Hypothalamus (tissue), 51 donors: ENCODE measurements around the gene TRIP4.
A peak's percentile ranks its signal among the peaks of the same experiment; 100 is the strongest.
"Not testable (repeated sequence)": the region's sequence is repeated elsewhere in the genome, so short reads cannot be mapped to it uniquely, and the experiment has no call there.

Experiments
- DNase-seq, 51 donors: peaks; one replicate each; lab custom pipeline; 2025; lab: John Stamatoyannopoulos, UW

The TRIP4 gene

DNA sequence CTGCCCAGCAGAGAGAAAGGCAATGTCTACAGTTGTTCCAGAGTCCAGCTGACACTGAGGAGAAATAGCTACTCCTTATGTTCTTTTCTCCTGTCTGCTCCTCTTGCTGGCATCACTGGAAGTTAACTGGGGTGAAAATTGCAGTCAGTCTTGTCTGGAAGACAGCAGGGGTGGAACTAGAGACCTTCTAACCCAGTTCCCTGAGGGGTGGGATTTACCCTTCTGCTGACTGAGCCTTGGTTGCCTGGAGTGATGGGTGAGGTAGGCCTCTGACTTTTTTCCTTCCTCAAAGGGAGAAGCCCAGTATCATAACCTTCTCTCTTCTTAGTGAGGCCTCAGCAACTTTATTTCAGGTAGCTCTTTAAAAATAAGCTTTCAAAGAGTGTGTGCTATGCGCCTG lies 88.9 kb downstream of the TRIP4 start:
- DNase-seq, result no peak

DNA sequence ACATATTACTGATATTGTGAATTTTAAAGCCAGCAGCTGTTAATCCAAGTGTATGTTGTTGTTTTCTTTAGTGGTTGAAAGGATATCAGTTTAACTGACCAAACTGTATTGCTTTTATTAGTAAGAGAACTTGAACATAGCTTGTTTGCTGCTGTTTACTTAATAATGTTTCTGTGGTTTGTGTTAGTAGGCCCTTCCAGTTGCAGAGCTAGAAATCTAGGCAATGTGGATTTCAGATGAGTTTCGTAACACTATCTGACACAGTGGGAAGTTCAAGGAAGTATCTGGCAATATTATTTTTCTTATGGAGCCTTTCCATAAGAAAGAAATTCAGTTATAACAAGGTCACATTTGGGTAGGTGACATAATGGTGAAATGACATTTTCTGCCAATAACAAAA lies 91.2 kb downstream of the TRIP4 start:
- DNase-seq, result no peak

DNA sequence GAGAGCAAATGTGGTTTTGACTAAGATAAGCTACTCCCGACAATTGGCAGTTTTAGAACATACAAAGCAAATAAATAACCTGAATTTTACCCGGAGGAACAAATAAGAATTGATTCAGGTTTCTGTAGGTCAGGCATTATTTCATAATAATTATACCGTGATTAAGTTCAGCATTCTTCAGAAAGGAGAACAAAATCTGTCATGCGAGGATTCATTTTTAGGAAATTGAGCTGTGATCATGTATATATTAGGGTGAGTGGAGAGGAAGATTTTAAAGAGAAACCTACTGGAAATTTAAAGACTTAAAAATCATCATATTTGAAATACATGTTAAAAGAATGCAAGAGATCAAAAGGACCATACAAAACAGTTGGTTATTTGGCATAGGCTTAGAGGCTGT lies 93.3 kb downstream of the TRIP4 start:
- no peak for DNase-seq

GRCh38 chr15:64483749-64484148 lies 96.1 kb downstream of the TRIP4 start:
- no peak for DNase-seq

DNA sequence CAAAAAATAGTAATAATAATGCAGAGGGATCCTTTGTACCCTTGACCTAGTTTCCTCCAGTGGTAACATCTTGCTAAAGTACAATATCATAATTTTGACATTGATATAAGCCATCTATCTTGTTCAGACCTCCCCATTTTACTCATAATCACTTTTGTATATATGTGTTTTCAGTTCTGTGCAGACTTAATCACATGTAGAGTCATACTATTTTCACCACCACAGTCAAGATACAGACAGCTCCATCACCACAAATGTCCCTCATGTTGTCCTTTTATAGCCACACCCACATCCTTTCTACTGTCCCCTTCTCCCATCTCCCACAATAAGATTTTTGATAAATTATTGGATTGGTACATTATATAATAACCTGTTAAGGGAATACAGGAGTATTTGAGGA lies 98.2 kb downstream of the TRIP4 start:
- no peak for DNase-seq

DNA sequence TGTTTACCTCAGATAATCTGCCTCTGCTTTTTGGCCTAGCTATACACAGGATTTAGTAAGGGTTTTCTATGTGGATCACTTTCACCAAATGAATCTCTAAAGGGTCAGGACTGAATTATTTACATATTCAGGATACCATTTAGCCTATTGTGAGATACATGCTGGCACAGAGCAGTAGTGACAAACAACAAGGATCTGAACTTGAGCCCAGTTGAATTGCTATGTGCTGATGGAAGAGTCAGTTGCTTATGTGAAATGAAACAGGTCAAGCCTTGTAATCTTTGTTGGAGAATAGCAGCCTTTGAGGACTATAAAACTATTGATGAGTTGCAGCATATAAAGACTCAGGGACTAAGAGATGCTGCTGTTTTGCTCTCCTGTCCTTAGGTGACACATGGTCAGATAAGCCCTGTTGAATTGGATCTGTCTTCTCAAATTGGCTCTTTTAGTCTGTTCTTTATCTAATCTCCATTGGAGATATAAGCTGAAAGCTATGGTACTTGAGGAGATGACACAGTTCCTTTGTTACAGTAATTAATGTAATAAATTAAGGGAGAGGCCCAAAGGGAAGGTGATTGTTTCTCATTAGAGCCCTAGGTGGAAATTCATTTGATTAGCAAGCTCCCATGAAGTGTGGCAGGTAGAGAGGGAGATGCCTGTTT lies 103.1 kb downstream of the TRIP4 start:
- DNase-seq, result no peak

DNA sequence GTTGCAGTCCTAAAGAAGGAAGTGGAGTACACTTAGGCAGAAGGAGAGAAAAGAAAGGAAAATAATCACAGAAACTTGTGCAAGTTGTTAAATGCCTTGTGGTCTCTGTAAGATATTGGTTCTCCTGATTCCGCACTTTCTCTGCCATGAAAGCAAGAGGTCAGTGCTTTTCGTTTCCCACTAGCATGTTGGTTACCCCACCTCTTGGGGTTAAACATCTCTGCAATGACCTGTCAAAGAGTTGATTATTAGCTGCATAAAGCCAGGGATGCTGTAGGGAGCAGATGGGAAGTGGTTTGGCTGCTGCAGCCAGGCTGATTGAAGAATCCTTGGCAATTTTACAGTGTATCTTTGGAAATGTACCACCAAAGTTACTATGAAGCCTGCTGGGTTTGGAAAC lies 106.0 kb downstream of the TRIP4 start:
- no peak for DNase-seq

GRCh38 chr15:64495968-64496367 lies 108.3 kb downstream of the TRIP4 start:
- not testable (repeated sequence) for DNase-seq

GRCh38 chr15:64500695-64501395 lies 113.2 kb downstream of the TRIP4 start:
- DNase-seq, result no peak

- no peak for DNase-seq
These were observed 113.7 kb downstream of the TRIP4 start for GRCh38 chr15:64501396-64501715.

GRCh38 chr15:64502151-64502550 lies 114.5 kb downstream of the TRIP4 start:
- no peak for DNase-seq

- no peak for DNase-seq
These were observed 114.9 kb downstream of the TRIP4 start for GRCh38 chr15:64502551-64502950.

DNA sequence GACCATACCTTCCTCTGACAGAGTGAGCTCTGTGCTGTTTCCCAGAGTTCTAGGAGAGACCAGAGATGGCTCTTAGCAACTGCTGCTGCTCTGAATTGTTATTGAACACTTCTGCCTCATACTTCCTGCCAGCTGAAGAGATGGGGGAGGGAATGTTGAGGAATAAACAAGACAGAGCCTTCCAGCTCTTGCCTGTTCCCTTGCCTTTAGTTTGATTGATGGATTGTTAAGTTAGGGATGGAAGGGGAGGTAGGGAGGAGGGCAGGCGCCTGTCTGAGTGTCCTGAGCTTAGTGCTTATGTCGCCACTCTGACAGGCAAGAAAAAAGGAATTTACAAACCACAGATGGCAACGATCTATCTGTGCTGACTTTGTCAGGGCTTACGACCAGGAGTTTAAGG lies 115.6 kb downstream of the TRIP4 start:
- DNase-seq, result peak in 19 of 51 donors; percentile 10 to 76 (median 26)

GRCh38 chr15:64503640-64504039 lies 116.0 kb downstream of the TRIP4 start:
- DNase-seq, result no peak
